Measurements from ENCODE around the gene VTI1A. TPM values are rescaled to one million over a fixed set of nuclear protein-coding genes. Genes with fewer than 3 reads are reported as not detected.

Gene VTI1A
- total and polyA plus RNA-seq, 2 experiments from 2014 or later: 26.8 to 31.0 TPM

- no peak for TF ChIP-seq ZNF462 (CRISPR knock-in tag; IDR thresholded peaks at IDR 0.05)
- TF ChIP-seq ZNF331 (CRISPR knock-in tag; IDR thresholded peaks at IDR 0.05; ENCODE audit: low read depth): no peak
- no peak for TF ChIP-seq ETS1 (IDR thresholded peaks at IDR 0.05)
- no peak for TF ChIP-seq NANOG (IDR thresholded peaks at IDR 0.05; ENCODE audit: borderline replicate concordance)
- no peak for TF ChIP-seq EZH2phosphoT487 (IDR thresholded peaks at IDR 0.05; ENCODE audit: unreplicated experiment)
Observed at GRCh38 chr10:112429654-112430230, 17.3 kb upstream of the VTI1A start (continued).

GRCh38 chr10:112433136-112433535, 13.9 kb upstream of the VTI1A start:
- peaks cover 18% of the 10 kb centered on the region for H3K36me3 Mint-ChIP-seq (ENCODE audit: low read depth)
- peaks cover 39% of the 10 kb centered on the region for H3K36me3 ChIP-seq (ENCODE audit: insufficient read depth)
- TF ChIP-seq ETS1 (IDR thresholded peaks at IDR 0.05): no peak
- TF ChIP-seq CTCF (conservative IDR thresholded peaks at IDR 0.05; ENCODE audit: low read depth in 2 of 2): no peak
- no peak for TF ChIP-seq NANOG (IDR thresholded peaks at IDR 0.05; ENCODE audit: borderline replicate concordance)
- TF ChIP-seq ZNF331 (CRISPR knock-in tag; IDR thresholded peaks at IDR 0.05; ENCODE audit: low read depth): no peak
- TF ChIP-seq ZNF114 (CRISPR knock-in tag; IDR thresholded peaks at IDR 0.05): no peak
- no peak for TF ChIP-seq JUNB (IDR thresholded peaks at IDR 0.05; ENCODE audit: unreplicated experiment)
- no peak for TF ChIP-seq STAT1 (IDR thresholded peaks at IDR 0.05; ENCODE audit: unreplicated experiment)
- TF ChIP-seq EZH2phosphoT487 (IDR thresholded peaks at IDR 0.05; ENCODE audit: unreplicated experiment): no peak
- TF ChIP-seq REST (IDR thresholded peaks at IDR 0.05; ENCODE audit: unreplicated experiment): no peak
- TF ChIP-seq POLR2AphosphoS5 (IDR thresholded peaks at IDR 0.05; ENCODE audit: low read depth): no peak

More at GRCh38 chr10:112433136-112433535, 13.9 kb upstream of the VTI1A start:
- Histone ChIP-seq H2AFZ (no peak overlapping the region), H3K4me1 (ENCODE audit: insufficient read depth) (no peaks in the 10 kb centered on the region), H3K27ac (ENCODE audit: low read depth) (no peak overlapping the region), H3K4me2 (no peak overlapping the region), H3K27me3 (ENCODE audit: insufficient read depth) (no peaks in the 10 kb centered on the region), H3K9me2 (ENCODE audit: insufficient read depth) (no peaks in the 10 kb centered on the region), H3F3A (replicated peaks; ENCODE audit: low read depth) (no peaks in the 10 kb centered on the region), H4K20me1 (replicated peaks; ENCODE audit: insufficient read depth) (no peaks in the 10 kb centered on the region), H3K79me2 (replicated peaks; ENCODE audit: insufficient read depth) (no peaks in the 10 kb centered on the region), H3K4me3 (no peak overlapping the region)
- H3K27ac Mint-ChIP-seq: no peak overlapping the region
- H3K4me3 Mint-ChIP-seq: no peak overlapping the region
- DNase-seq (ENCODE audit: low spot score): no peak
- ATAC-seq: no peak
- no peaks in the 10 kb centered on the region; the same call in 2 of the 3 replicates for H3K9me3 Mint-ChIP-seq
- H3K4me1 Mint-ChIP-seq: no peaks in the 10 kb centered on the region
- peaks cover 2% of the 10 kb centered on the region for H3K27me3 Mint-ChIP-seq (ENCODE audit: insufficient read depth, low read depth, poor library complexity)
